Activated naive CD4-positive, alpha-beta T cell (primary cell): ENCODE results near the gene PPHLN1.

Source experiments
- DNase-seq, 4 experiments: peaks; one replicate each; lab custom pipeline; 2025; lab: John Stamatoyannopoulos, UW

The PPHLN1 gene

GRCh38 chr12:42325653-42326474 lies at the start of gene PPHLN1, which contains the start of gene ZCRB1:
Gene PPHLN1, plus strand, starts transcription at chr12:42326167. Its CDS starts 9,736 bp downstream, at chr12:42335903.
Gene ZCRB1, minus strand, starts transcription at chr12:42326094. Its CDS starts 1,992 bp downstream, at chr12:42324102.
- DNase-seq, result peak; percentile 36 to 62 (median 52)

GRCh38 chr12:42277396-42278127 lies 48.4 kb upstream of the PPHLN1 start:
- no peak for DNase-seq

- no peak for DNase-seq
Observed at GRCh38 chr12:42278128-42278510, 47.8 kb upstream of the PPHLN1 start.

- DNase-seq, result no peak
Observed at GRCh38 chr12:42281278-42281677, 44.7 kb upstream of the PPHLN1 start.

GRCh38 chr12:42281844-42282243 lies 44.1 kb upstream of the PPHLN1 start:
- DNase-seq, result no peak

- DNase-seq, result no peak
Observed at GRCh38 chr12:42282294-42282693, 43.7 kb upstream of the PPHLN1 start.

- DNase-seq, result no peak
Observed at GRCh38 chr12:42283739-42284138, 42.2 kb upstream of the PPHLN1 start.

- DNase-seq, result no peak
Observed at GRCh38 chr12:42284157-42284556, 41.8 kb upstream of the PPHLN1 start.

- DNase-seq, result no peak
Observed at GRCh38 chr12:42284876-42285275, 41.1 kb upstream of the PPHLN1 start.

- no peak for DNase-seq
Observed at GRCh38 chr12:42285431-42285830, 40.5 kb upstream of the PPHLN1 start.

- no peak for DNase-seq
Observed at GRCh38 chr12:42286741-42287140, 39.2 kb upstream of the PPHLN1 start.

GRCh38 chr12:42288544-42288943 lies 37.4 kb upstream of the PPHLN1 start:
- DNase-seq, result no peak

- no peak for DNase-seq
Observed at GRCh38 chr12:42291680-42292079, 34.3 kb upstream of the PPHLN1 start.

GRCh38 chr12:42296503-42297109 lies 29.4 kb upstream of the PPHLN1 start:
- DNase-seq, result no peak

GRCh38 chr12:42298887-42299286 lies 27.1 kb upstream of the PPHLN1 start:
- no peak for DNase-seq

GRCh38 chr12:42299392-42300308 lies 26.3 kb upstream of the PPHLN1 start:
- DNase-seq, result no peak

- no peak for DNase-seq
Observed at GRCh38 chr12:42306297-42306696, 19.7 kb upstream of the PPHLN1 start.

- no peak for DNase-seq
Observed at GRCh38 chr12:42308390-42308789, 17.6 kb upstream of the PPHLN1 start.

GRCh38 chr12:42309996-42310395 lies 16.0 kb upstream of the PPHLN1 start:
- no peak for DNase-seq

GRCh38 chr12:42315108-42315507 lies 10.9 kb upstream of the PPHLN1 start:
- DNase-seq, result no peak

- no peak for DNase-seq
Observed at GRCh38 chr12:42320796-42321195, 5.2 kb upstream of the PPHLN1 start.

GRCh38 chr12:42322567-42322966 lies 3.4 kb upstream of the PPHLN1 start:
- no peak for DNase-seq
